NCI-H1105 (cell line): Measurements from ENCODE around the gene PPP1R9B.

ENCODE experiments used
- DNase-seq: peaks from one replicate; lab custom pipeline; 2025; lab: John Stamatoyannopoulos, UW

PPP1R9B gene

GRCh38 chr17:50123649-50124349 is 26.7 kb downstream of the PPP1R9B start:
- DNase-seq = no peak

GRCh38 chr17:50122945-50123344 is 27.5 kb downstream of the PPP1R9B start:
- DNase-seq = no peak

GRCh38 chr17:50120475-50121253 is 29.8 kb downstream of the PPP1R9B start:
- no peak for DNase-seq

- no peak for DNase-seq
Observed at GRCh38 chr17:50118828-50119218, 31.7 kb downstream of the PPP1R9B start.

GRCh38 chr17:50118076-50118827 is 32.2 kb downstream of the PPP1R9B start:
- DNase-seq = no peak

GRCh38 chr17:50117202-50118051 is 33.0 kb downstream of the PPP1R9B start:
- DNase-seq = peak; percentile 31

GRCh38 chr17:50115756-50116155 is 34.7 kb downstream of the PPP1R9B start:
- DNase-seq = no peak

GRCh38 chr17:50114849-50115357 is 35.6 kb downstream of the PPP1R9B start:
- DNase-seq = no peak

- no peak for DNase-seq
Observed at GRCh38 chr17:50114401-50114800, 36.1 kb downstream of the PPP1R9B start.

- no peak for DNase-seq
Observed at GRCh38 chr17:50113624-50114320, 36.7 kb downstream of the PPP1R9B start.

- no peak for DNase-seq
Observed at GRCh38 chr17:50112694-50113093, 37.8 kb downstream of the PPP1R9B start.

- DNase-seq = no peak
Observed at GRCh38 chr17:50111673-50112655, 38.5 kb downstream of the PPP1R9B start.

- no peak for DNase-seq
Observed at GRCh38 chr17:50110591-50111349, 39.7 kb downstream of the PPP1R9B start.

- no peak for DNase-seq
Observed at GRCh38 chr17:50109785-50110184, 40.7 kb downstream of the PPP1R9B start.

- DNase-seq = no peak
Observed at GRCh38 chr17:50109207-50109606, 41.3 kb downstream of the PPP1R9B start.

- no peak for DNase-seq
Observed at GRCh38 chr17:50108556-50108955, 41.9 kb downstream of the PPP1R9B start.

- no peak for DNase-seq
Observed at GRCh38 chr17:50107790-50108414, 42.6 kb downstream of the PPP1R9B start.

- no peak for DNase-seq
Observed at GRCh38 chr17:50106393-50107131, 43.9 kb downstream of the PPP1R9B start.
